ENCODE measurements around the gene HCN1. TPM values are rescaled to one million over a fixed set of nuclear protein-coding genes. Genes with fewer than 3 reads are reported as not detected.
"Not testable (repeated sequence)": the region's sequence is repeated elsewhere in the genome, so short reads cannot be mapped to it uniquely, and the experiment has no call there.

HCN1 gene
- total and polyA plus RNA-seq, 2 donors, result 0.02 to 0.05 TPM

DNA sequence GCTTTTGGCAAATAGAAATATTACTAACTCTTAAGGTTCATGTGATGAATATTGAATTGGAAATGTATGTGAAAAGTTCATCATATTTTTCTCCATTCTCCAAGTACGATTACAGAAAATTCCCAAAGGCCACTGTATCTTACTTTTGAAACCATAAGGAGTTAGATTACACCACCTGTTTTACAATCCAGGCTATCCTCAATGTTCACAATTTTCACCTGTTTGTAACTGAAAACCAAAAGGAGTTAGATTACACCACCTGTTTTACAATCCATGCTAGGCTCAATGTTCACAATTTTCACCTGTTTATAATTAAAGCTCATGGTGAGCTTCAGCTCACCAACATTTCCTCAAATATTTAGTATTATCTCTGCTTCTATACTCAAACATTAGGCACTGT is 188.0 kb downstream of the HCN1 start:
- Histone ChIP-seq H3K4me3 (ENCODE audit: low read length in 2 of 2) (no peak overlapping the region), H3K27ac (ENCODE audit: low read depth in 1 of 2, low read length in 1 of 2) (no peak overlapping the region), H3K27me3 (ENCODE audit: control insufficient read depth in 2 of 2, insufficient read depth in 1 of 2, low read length in 1 of 2) (no peaks in the 10 kb centered on the region), H3K9me3 (ENCODE audit: control insufficient read depth in 2 of 2, insufficient read depth in 1 of 2, low read length in 1 of 2) (no peaks in the 10 kb centered on the region), H3K36me3 (ENCODE audit: control insufficient read depth in 2 of 2, insufficient read depth in 2 of 2, low read length in 1 of 2) (no peaks in the 10 kb centered on the region), H3K4me1 (ENCODE audit: control insufficient read depth in 2 of 2, insufficient read depth in 2 of 2, low read length in 2 of 2) (no peaks in the 10 kb centered on the region)
- no peak for DNase-seq (ENCODE audit: low read depth in 6 of 9, low spot score in 9 of 9)
- 87% methylated on average over 1 of the region's 1 CpG for WGBS

DNA sequence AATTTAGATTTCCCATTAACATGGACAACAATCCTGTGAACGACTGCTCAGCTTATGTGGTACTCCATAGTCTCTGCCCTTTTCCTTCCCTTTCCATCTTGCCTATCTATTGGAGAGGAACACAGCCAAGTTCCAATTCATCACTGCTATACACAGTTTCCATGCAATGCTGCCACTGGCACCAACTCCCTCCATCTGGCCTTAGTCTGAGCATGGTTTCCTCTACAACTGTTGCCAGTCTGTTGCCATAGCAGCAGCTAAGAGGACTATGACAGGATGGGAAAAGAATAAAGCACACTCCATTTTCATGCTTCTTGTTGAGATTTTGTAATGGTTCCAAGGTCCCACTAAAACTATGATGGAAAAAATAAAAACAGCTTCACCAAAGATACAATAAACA is 189.0 kb downstream of the HCN1 start:
- H3K36me3 ChIP-seq (ENCODE audit: control insufficient read depth in 2 of 2, insufficient read depth in 2 of 2, low read length in 1 of 2), result no peaks in the 10 kb centered on the region
- H3K9me3 ChIP-seq (ENCODE audit: control insufficient read depth in 2 of 2, insufficient read depth in 1 of 2, low read length in 1 of 2), result no peaks in the 10 kb centered on the region
- no peak overlapping the region for H3K27ac ChIP-seq (ENCODE audit: low read depth in 1 of 2, low read length in 1 of 2)
- WGBS, result 45% methylated on average over 1 of the region's 1 CpG
- no peak for DNase-seq (ENCODE audit: low read depth in 6 of 9, low spot score in 9 of 9)
- no peak overlapping the region for H3K4me3 ChIP-seq (ENCODE audit: low read length in 2 of 2)
- no peaks in the 10 kb centered on the region for H3K4me1 ChIP-seq (ENCODE audit: control insufficient read depth in 2 of 2, insufficient read depth in 2 of 2, low read length in 2 of 2)
- H3K27me3 ChIP-seq (ENCODE audit: control insufficient read depth in 2 of 2, insufficient read depth in 1 of 2, low read length in 1 of 2), result no peaks in the 10 kb centered on the region

DNA sequence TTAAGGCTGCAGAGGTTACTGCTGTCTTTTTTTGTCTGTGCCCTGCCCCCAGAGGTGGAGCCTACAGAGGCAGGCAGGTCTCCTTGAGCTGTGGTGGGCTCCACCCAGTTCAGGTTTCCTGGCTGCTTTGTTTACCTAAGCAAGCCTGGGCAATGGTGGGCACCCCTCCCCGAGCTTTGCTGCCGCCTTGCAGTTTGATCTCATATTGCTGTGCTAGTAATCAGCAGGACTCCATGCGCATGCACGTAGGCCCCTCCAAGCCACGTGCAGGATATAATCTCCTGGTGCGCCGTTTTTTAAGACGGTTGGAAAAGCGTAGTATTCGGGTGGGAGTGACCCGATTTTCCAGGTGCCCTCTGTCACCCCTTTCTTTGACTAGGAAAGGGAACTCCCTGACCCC is 197.2 kb downstream of the HCN1 start:
- not testable (repeated sequence) for H3K27ac ChIP-seq (ENCODE audit: low read depth in 1 of 2, low read length in 1 of 2); H3K4me1 ChIP-seq (ENCODE audit: control insufficient read depth in 2 of 2, insufficient read depth in 2 of 2, low read length in 2 of 2); H3K9me3 ChIP-seq (ENCODE audit: control insufficient read depth in 2 of 2, insufficient read depth in 1 of 2, low read length in 1 of 2); H3K4me3 ChIP-seq (ENCODE audit: low read length in 2 of 2); H3K27me3 ChIP-seq (ENCODE audit: control insufficient read depth in 2 of 2, insufficient read depth in 1 of 2, low read length in 1 of 2); DNase-seq (ENCODE audit: low read depth in 6 of 9, low spot score in 9 of 9); H3K36me3 ChIP-seq (ENCODE audit: control insufficient read depth in 2 of 2, insufficient read depth in 2 of 2, low read length in 1 of 2)
- WGBS, result 98% methylated on average over 11 of the region's 11 CpGs

DNA sequence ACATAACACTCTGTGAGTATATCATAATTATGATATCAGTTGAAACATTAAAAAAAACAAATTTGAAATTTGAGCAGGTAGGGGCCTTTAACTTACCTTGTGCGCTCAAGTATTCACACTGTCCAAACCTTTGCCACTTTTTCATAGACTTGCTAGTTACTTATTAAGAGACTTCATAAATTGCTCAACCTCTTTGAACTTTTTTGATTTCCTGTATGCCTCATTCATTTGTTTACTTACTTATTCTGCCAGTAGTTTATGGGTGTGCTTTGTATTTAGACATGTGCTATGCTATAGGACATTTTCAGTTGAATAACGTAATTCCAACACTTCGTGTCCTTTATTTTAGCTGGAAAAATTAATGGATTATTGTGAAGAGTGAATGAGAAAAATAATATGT is 204.8 kb downstream of the HCN1 start:
- Histone ChIP-seq H3K27ac (ENCODE audit: low read depth in 1 of 2, low read length in 1 of 2) (no peak overlapping the region), H3K4me3 (ENCODE audit: low read length in 2 of 2) (no peak overlapping the region), H3K36me3 (ENCODE audit: control insufficient read depth in 2 of 2, insufficient read depth in 2 of 2, low read length in 1 of 2) (no peaks in the 10 kb centered on the region), H3K27me3 (ENCODE audit: control insufficient read depth in 2 of 2, insufficient read depth in 1 of 2, low read length in 1 of 2) (no peaks in the 10 kb centered on the region), H3K9me3 (ENCODE audit: control insufficient read depth in 2 of 2, insufficient read depth in 1 of 2, low read length in 1 of 2) (peaks cover 0 to 3% of the 10 kb centered on the region in 2 donors), H3K4me1 (ENCODE audit: control insufficient read depth in 2 of 2, insufficient read depth in 2 of 2, low read length in 2 of 2) (no peaks in the 10 kb centered on the region)
- 95% methylated on average over 3 of the region's 3 CpGs for WGBS
- no peak for DNase-seq (ENCODE audit: low read depth in 6 of 9, low spot score in 9 of 9)

DNA sequence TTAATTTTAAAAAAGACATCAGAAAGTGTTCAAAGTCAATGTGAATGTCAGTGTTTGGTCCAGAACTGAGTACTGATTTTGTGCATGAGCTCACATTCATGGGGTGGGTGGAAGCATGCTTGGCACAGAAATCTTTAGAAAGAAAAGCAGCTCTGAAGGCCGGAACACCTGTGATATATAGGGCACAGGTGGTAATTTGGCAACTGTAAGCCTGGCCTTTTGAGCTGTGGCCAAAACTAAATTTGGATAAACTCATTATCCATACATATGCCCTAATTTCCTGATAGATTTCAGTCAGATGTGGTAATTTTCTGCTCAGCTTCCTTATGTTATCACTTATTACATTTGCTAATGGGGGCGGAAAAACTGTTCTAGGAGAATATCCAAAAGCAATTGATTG is 211.4 kb downstream of the HCN1 start:
- WGBS, result 91% methylated on average over 2 of the region's 2 CpGs
- Histone ChIP-seq H3K27ac (ENCODE audit: low read depth in 1 of 2, low read length in 1 of 2) (no peak overlapping the region), H3K27me3 (ENCODE audit: control insufficient read depth in 2 of 2, insufficient read depth in 1 of 2, low read length in 1 of 2) (no peaks in the 10 kb centered on the region), H3K4me3 (ENCODE audit: low read length in 2 of 2) (no peak overlapping the region), H3K4me1 (ENCODE audit: control insufficient read depth in 2 of 2, insufficient read depth in 2 of 2, low read length in 2 of 2) (no peaks in the 10 kb centered on the region), H3K36me3 (ENCODE audit: control insufficient read depth in 2 of 2, insufficient read depth in 2 of 2, low read length in 1 of 2) (no peaks in the 10 kb centered on the region), H3K9me3 (ENCODE audit: control insufficient read depth in 2 of 2, insufficient read depth in 1 of 2, low read length in 1 of 2) (no peaks in the 10 kb centered on the region)
- no peak for DNase-seq (ENCODE audit: low read depth in 6 of 9, low spot score in 9 of 9)

DNA sequence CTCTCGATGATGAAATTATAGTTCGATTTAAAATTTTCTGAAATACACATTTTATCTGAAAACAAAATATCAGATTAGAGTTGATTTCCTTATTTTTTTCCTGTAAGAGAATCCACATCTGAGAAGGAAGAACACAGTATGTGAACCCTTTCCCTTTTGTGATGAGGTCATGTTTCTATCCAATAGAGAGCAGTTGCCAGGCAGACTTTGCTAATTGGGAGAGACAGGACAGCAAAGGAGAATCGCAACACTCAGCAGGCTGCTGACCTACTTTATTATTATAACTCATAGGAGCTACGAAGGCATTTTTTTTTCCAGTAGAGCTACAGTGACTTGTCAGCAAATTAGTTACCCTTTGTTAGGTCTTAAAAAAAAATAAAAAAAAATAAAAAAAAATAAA is 242.1 kb downstream of the HCN1 start:
- 60% methylated on average over 4 of the region's 4 CpGs for WGBS
- H3K36me3 ChIP-seq (ENCODE audit: control insufficient read depth in 2 of 2, insufficient read depth in 2 of 2, low read length in 1 of 2), result no peaks in the 10 kb centered on the region
- no peaks in the 10 kb centered on the region for H3K27me3 ChIP-seq (ENCODE audit: control insufficient read depth in 2 of 2, insufficient read depth in 1 of 2, low read length in 1 of 2)
- H3K9me3 ChIP-seq (ENCODE audit: control insufficient read depth in 2 of 2, insufficient read depth in 1 of 2, low read length in 1 of 2), result no peaks in the 10 kb centered on the region
- H3K27ac ChIP-seq (ENCODE audit: low read depth in 1 of 2, low read length in 1 of 2), result no peak overlapping the region
- no peak overlapping the region for H3K4me3 ChIP-seq (ENCODE audit: low read length in 2 of 2)
- H3K4me1 ChIP-seq (ENCODE audit: control insufficient read depth in 2 of 2, insufficient read depth in 2 of 2, low read length in 2 of 2), result no peaks in the 10 kb centered on the region
- DNase-seq (ENCODE audit: low read depth in 6 of 9, low spot score in 9 of 9), result no peak

DNA sequence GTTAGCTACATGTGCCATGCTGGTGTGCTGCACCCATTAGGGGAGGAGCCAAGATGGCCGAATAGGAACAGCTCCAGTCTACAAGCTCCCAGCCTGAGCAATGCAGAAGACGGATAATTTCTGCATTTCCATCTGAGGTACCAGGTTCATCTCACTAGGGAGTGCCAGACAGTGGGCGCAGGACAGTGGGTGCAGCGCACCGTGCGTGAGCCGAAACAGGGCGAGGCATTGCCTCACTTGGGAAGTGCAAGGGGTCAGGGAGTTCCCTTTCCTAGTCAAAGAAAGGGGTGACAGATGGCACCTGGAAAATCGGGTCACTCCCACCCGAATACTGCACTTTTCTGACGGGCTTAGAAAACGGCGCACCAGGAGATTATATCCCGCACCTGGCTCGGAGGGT is 251.3 kb downstream of the HCN1 start:
- not testable (repeated sequence) for H3K4me1 ChIP-seq (ENCODE audit: control insufficient read depth in 2 of 2, insufficient read depth in 2 of 2, low read length in 2 of 2); H3K27ac ChIP-seq (ENCODE audit: low read depth in 1 of 2, low read length in 1 of 2); DNase-seq (ENCODE audit: low read depth in 6 of 9, low spot score in 9 of 9); H3K27me3 ChIP-seq (ENCODE audit: control insufficient read depth in 2 of 2, insufficient read depth in 1 of 2, low read length in 1 of 2); H3K36me3 ChIP-seq (ENCODE audit: control insufficient read depth in 2 of 2, insufficient read depth in 2 of 2, low read length in 1 of 2); H3K4me3 ChIP-seq (ENCODE audit: low read length in 2 of 2); H3K9me3 ChIP-seq (ENCODE audit: control insufficient read depth in 2 of 2, insufficient read depth in 1 of 2, low read length in 1 of 2)
- WGBS, result 88% methylated on average over 15 of the region's 15 CpGs

DNA sequence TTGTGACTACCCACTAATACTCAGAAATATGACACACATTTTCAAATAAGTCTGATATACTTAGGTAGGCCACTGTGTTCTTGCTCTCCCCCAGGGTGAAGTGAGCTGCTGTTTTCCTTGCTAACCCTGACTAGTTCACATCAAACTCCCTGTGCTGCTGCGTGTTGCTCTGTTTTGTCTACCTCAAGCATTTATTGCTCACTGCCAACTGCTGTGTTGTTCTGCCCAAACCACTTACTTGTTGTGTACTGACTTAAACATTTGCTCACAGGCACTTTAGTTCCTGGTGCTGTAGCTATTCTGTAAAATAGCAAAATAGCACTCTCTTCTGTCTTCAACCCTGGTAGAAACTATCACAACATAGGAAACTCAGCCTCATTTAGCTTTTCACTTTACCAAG is 255.7 kb downstream of the HCN1 start:
- no peak overlapping the region for H3K27ac ChIP-seq (ENCODE audit: low read depth in 1 of 2, low read length in 1 of 2)
- H3K27me3 ChIP-seq (ENCODE audit: control insufficient read depth in 2 of 2, insufficient read depth in 1 of 2, low read length in 1 of 2), result no peaks in the 10 kb centered on the region
- H3K9me3 ChIP-seq (ENCODE audit: control insufficient read depth in 2 of 2, insufficient read depth in 1 of 2, low read length in 1 of 2), result peaks cover 0 to 3% of the 10 kb centered on the region in 2 donors
- no peak for DNase-seq (ENCODE audit: low read depth in 6 of 9, low spot score in 9 of 9)
- 80% methylated on average over 1 of the region's 1 CpG for WGBS
- no peaks in the 10 kb centered on the region for H3K36me3 ChIP-seq (ENCODE audit: control insufficient read depth in 2 of 2, insufficient read depth in 2 of 2, low read length in 1 of 2)
- H3K4me3 ChIP-seq (ENCODE audit: low read length in 2 of 2), result no peak overlapping the region
- no peaks in the 10 kb centered on the region for H3K4me1 ChIP-seq (ENCODE audit: control insufficient read depth in 2 of 2, insufficient read depth in 2 of 2, low read length in 2 of 2)

DNA sequence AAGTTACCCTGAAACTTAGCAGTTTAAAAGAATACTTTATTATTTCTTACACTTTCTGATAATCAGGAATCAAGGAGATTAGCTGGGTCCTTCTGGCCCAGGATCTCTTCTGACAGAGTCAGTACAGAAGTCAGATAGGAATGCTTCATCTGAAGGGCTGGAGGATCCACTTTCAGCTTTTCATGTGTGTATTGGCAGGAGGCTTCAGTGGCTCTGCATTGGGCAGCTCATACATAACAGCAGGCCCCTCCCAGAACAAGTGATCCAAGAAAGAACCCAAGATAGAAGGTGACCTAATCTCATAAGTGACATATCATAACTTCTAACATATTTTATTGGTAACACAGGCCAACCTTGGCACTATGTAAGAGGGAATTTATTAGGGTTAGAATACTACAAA is 258.4 kb downstream of the HCN1 start:
- no peak overlapping the region for H3K27ac ChIP-seq (ENCODE audit: low read depth in 1 of 2, low read length in 1 of 2)
- H3K4me1 ChIP-seq (ENCODE audit: control insufficient read depth in 2 of 2, insufficient read depth in 2 of 2, low read length in 2 of 2), result no peaks in the 10 kb centered on the region
- H3K36me3 ChIP-seq (ENCODE audit: control insufficient read depth in 2 of 2, insufficient read depth in 2 of 2, low read length in 1 of 2), result no peaks in the 10 kb centered on the region
- H3K9me3 ChIP-seq (ENCODE audit: control insufficient read depth in 2 of 2, insufficient read depth in 1 of 2, low read length in 1 of 2), result no peaks in the 10 kb centered on the region
- DNase-seq (ENCODE audit: low read depth in 6 of 9, low spot score in 9 of 9), result no peak
- H3K27me3 ChIP-seq (ENCODE audit: control insufficient read depth in 2 of 2, insufficient read depth in 1 of 2, low read length in 1 of 2), result no peaks in the 10 kb centered on the region
- no peak overlapping the region for H3K4me3 ChIP-seq (ENCODE audit: low read length in 2 of 2)

DNA sequence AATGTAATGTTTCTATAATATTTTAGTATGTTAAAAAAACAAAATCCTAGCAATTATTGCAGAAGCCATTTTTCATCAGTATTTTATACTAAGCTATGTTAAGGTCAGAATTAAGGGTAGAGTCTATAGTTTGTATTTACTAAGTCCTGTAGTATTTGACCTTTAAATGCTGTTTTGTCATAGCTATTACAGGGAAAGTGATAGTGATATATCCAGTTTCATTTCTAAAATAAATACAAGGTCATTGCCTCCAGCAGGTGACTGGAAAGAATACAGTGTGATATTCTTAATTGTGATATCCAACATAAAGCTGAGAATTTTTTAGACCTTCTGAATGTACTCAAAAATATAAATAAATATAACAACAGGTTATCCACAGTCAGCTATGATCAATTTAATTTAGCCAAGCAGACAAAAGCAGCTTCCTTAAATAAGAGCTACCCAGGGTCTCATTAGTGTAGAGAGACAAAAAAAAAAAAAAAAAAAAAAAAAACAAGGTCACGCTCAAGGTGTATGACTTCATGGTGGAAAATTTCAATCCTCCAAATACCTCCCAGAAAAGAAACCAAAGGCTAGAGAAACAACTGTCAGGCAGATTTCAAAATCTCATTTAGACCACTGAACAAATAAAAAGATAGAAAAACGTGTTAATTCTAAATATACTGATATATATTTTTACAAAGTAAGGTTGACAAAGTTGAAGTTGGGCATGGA is 278.7 kb downstream of the HCN1 start:
- Histone ChIP-seq H3K4me3 (ENCODE audit: low read length in 2 of 2) (no peak overlapping the region), H3K4me1 (ENCODE audit: control insufficient read depth in 2 of 2, insufficient read depth in 2 of 2, low read length in 2 of 2) (no peaks in the 10 kb centered on the region), H3K27ac (ENCODE audit: low read depth in 1 of 2, low read length in 1 of 2) (no peak overlapping the region), H3K27me3 (ENCODE audit: control insufficient read depth in 2 of 2, insufficient read depth in 1 of 2, low read length in 1 of 2) (no peaks in the 10 kb centered on the region), H3K36me3 (ENCODE audit: control insufficient read depth in 2 of 2, insufficient read depth in 2 of 2, low read length in 1 of 2) (no peaks in the 10 kb centered on the region), H3K9me3 (ENCODE audit: control insufficient read depth in 2 of 2, insufficient read depth in 1 of 2, low read length in 1 of 2) (no peaks in the 10 kb centered on the region)
- no peak for DNase-seq (ENCODE audit: low read depth in 6 of 9, low spot score in 9 of 9)
- 90% methylated on average over 2 of the region's 2 CpGs for WGBS

All from thymus (tissue), 11 donors.